Mesenchymal stem cell (in vitro differentiated cells and primary cell): ENCODE data around the gene MIPEP.

ENCODE experiments used
- DNase-seq: peaks from one replicate; pipeline ENCODE4 v3.0.0-alpha.2; 2013
- H2AFZ ChIP-seq: one replicate; pipeline ENCODE4 v1.6.1; 2013; ENCODE audit warnings: low read depth, mild to moderate bottlenecking, control low read depth, inconsistent platforms, low read length, moderate library complexity
- H2AK5ac ChIP-seq: 2 replicates; pipeline ENCODE4 v1.6.1; 2013; ENCODE audit warnings: low read length, moderate library complexity, mild to moderate bottlenecking, inconsistent platforms; ENCODE audit not compliant: severe bottlenecking
- H2BK120ac ChIP-seq: one replicate; pipeline ENCODE4 v1.6.1; 2013; ENCODE audit warnings: low read depth, mild to moderate bottlenecking, inconsistent platforms, low read length, moderate library complexity
- H2BK12ac ChIP-seq, 2 experiments: one replicate each; pipeline ENCODE4 v1.6.1; 2013; ENCODE audit warnings: inconsistent platforms in 2 of 2, low read length in 2 of 2, mild to moderate bottlenecking in 2 of 2, moderate library complexity in 2 of 2, control low read depth in 1 of 2
- H2BK15ac ChIP-seq: one replicate; pipeline ENCODE4 v1.6.1; 2013; ENCODE audit warnings: mild to moderate bottlenecking, low read depth, inconsistent platforms; ENCODE audit not compliant: poor library complexity, severe bottlenecking
- H2BK5ac ChIP-seq: 2 replicates; pipeline ENCODE4 v1.6.1; 2013; ENCODE audit warnings: low read depth, mild to moderate bottlenecking, low read length, control low read depth, inconsistent platforms; ENCODE audit not compliant: poor library complexity, severe bottlenecking
- H3K14ac ChIP-seq, 2 experiments: one replicate each; pipeline ENCODE4 v1.6.1; 2013; ENCODE audit warnings: inconsistent platforms in 2 of 2, low read length in 2 of 2, control low read depth in 1 of 2, mild to moderate bottlenecking in 1 of 2, moderate library complexity in 1 of 2
- H3K18ac ChIP-seq, 2 experiments: one replicate each; pipeline ENCODE4 v1.6.1; 2013; ENCODE audit warnings: inconsistent platforms in 2 of 2, low read length in 2 of 2, control low read depth in 1 of 2, low read depth in 1 of 2, mild to moderate bottlenecking in 1 of 2
- H3K23ac ChIP-seq, 2 experiments: one replicate each; pipeline ENCODE4 v1.6.1; 2013; ENCODE audit warnings: inconsistent platforms in 2 of 2, low read length in 2 of 2, mild to moderate bottlenecking in 2 of 2, moderate library complexity in 2 of 2, control low read depth in 1 of 2
- H3K27ac ChIP-seq: 2 replicates; pipeline ENCODE4 v1.5.1; 2013; ENCODE audit warnings: mild to moderate bottlenecking, moderate library complexity, low read length, control low read depth, inconsistent platforms; ENCODE audit not compliant: poor library complexity, severe bottlenecking
- H3K27me3 ChIP-seq, 2 experiments: 2 replicates each; pipeline versions ENCODE4 v1.6.1 to v1.7.0; 2013; ENCODE audit warnings: low read length in 2 of 2, mild to moderate bottlenecking in 2 of 2, moderate library complexity in 2 of 2, control low read depth in 1 of 2, inconsistent platforms in 1 of 2; ENCODE audit not compliant: control insufficient read depth in 1 of 2, insufficient read depth in 1 of 2
- H3K36me3 ChIP-seq, 2 experiments: 2 replicates each; pipeline versions ENCODE4 v1.6.1 to v1.7.0; 2013; ENCODE audit warnings: low read length in 2 of 2, control low read depth in 1 of 2, inconsistent platforms in 1 of 2, low read depth in 1 of 2, mild to moderate bottlenecking in 1 of 2; ENCODE audit not compliant: insufficient read depth in 2 of 2, control insufficient read depth in 1 of 2
- H3K4ac ChIP-seq, 2 experiments: one replicate each; pipeline ENCODE4 v1.6.1; 2013; ENCODE audit warnings: inconsistent platforms in 2 of 2, low read length in 2 of 2, mild to moderate bottlenecking in 2 of 2, moderate library complexity in 2 of 2, control low read depth in 1 of 2, low read depth in 1 of 2
- H3K4me1 ChIP-seq: 2 replicates; pipeline ENCODE4 v1.6.1; 2013; ENCODE audit warnings: low read depth, low read length, control low read depth; ENCODE audit not compliant: control insufficient read depth, insufficient read depth
- H3K4me2 ChIP-seq: 2 replicates; pipeline ENCODE4 v1.6.1; 2013; ENCODE audit warnings: low read length, mild to moderate bottlenecking, inconsistent platforms; ENCODE audit not compliant: poor library complexity, severe bottlenecking
- H3K4me3 ChIP-seq, 2 experiments: 2 replicates each; pipeline versions ENCODE4 v1.5.1 to v1.7.0; 2013; ENCODE audit warnings: low read length in 2 of 2, mild to moderate bottlenecking in 2 of 2, control low read depth in 1 of 2, low read depth in 1 of 2; ENCODE audit not compliant: insufficient read depth in 1 of 2
- H3K79me1 ChIP-seq: replicated peaks from 2 replicates; pipeline ENCODE4 v1.6.1; 2013; ENCODE audit warnings: mild to moderate bottlenecking, control low read depth, low read length, inconsistent platforms; ENCODE audit not compliant: poor library complexity, severe bottlenecking
- H3K9ac ChIP-seq: 2 replicates; pipeline ENCODE4 v1.7.0; 2013; ENCODE audit warnings: mild to moderate bottlenecking, low read length, moderate library complexity
- H3K9me3 ChIP-seq: 2 replicates; pipeline ENCODE4 v1.7.0; 2013; ENCODE audit warnings: mild to moderate bottlenecking, low read length; ENCODE audit not compliant: control insufficient read depth
- H4K8ac ChIP-seq: one replicate; pipeline ENCODE4 v1.6.1; 2013; ENCODE audit warnings: inconsistent platforms, mild to moderate bottlenecking, low read length, moderate library complexity
- H4K91ac ChIP-seq: one replicate; pipeline ENCODE4 v1.6.1; 2013; ENCODE audit warnings: mild to moderate bottlenecking, low read length, inconsistent platforms
- WGBS: methylation state at CpG from one replicate; pipeline ENCODE4 v1.1.7; 2013; ENCODE audit warnings: mixed read lengths; 5-methylcytosine and 5-hydroxymethylcytosine counted together

MIPEP gene

GRCh38 chr13:23813635-23814034 is 75.6 kb downstream of the MIPEP start:
- H4K8ac ChIP-seq = no peak overlapping the region
- no peak overlapping the region for H3K27ac ChIP-seq
- no peak overlapping the region for H2BK12ac ChIP-seq
- no peak overlapping the region for H2BK120ac ChIP-seq
- no peak overlapping the region for H2AFZ ChIP-seq
- no peak overlapping the region for H3K18ac ChIP-seq
- no peak overlapping the region for H2AK5ac ChIP-seq
- no peaks in the 10 kb centered on the region for H3K4me1 ChIP-seq
- H3K14ac ChIP-seq = no peak overlapping the region
- H4K91ac ChIP-seq = no peak overlapping the region
- H3K4ac ChIP-seq = no peak overlapping the region
- H3K4me3 ChIP-seq = no peak overlapping the region
- no peaks in the 10 kb centered on the region for H3K27me3 ChIP-seq
- no peaks in the 10 kb centered on the region for H3K9me3 ChIP-seq
- H3K23ac ChIP-seq = no peak overlapping the region
- no peaks in the 10 kb centered on the region for H3K79me1 ChIP-seq
- DNase-seq = no peak
- H3K4me2 ChIP-seq = no peak overlapping the region
- H3K36me3 ChIP-seq = peaks cover 0 to 6% of the 10 kb centered on the region in 2 experiments
- H2BK15ac ChIP-seq = no peak overlapping the region
- H2BK5ac ChIP-seq = no peak overlapping the region
- 97% methylated on average over 2 of the region's 3 CpGs for WGBS
- H3K9ac ChIP-seq = no peak overlapping the region

GRCh38 chr13:23811366-23812062 is 77.7 kb downstream of the MIPEP start:
- Histone ChIP-seq H3K18ac (no peak overlapping the region), H3K4me2 (no peak overlapping the region), H3K23ac (no peak overlapping the region), H2AK5ac (no peak overlapping the region), H2AFZ (no peak overlapping the region), H3K79me1 (no peaks in the 10 kb centered on the region), H2BK15ac (no peak overlapping the region), H3K4ac (no peak overlapping the region), H3K9ac (no peak overlapping the region), H2BK120ac (no peak overlapping the region), H3K27me3 (no peaks in the 10 kb centered on the region), H3K4me3 (no peak overlapping the region), H4K91ac (no peak overlapping the region), H4K8ac (no peak overlapping the region), H3K9me3 (no peaks in the 10 kb centered on the region), H2BK12ac (no peak overlapping the region), H3K14ac (no peak overlapping the region), H3K4me1 (no peaks in the 10 kb centered on the region), H3K27ac (no peak overlapping the region), H3K36me3 (peaks cover 0 to 4% of the 10 kb centered on the region in 2 experiments), H2BK5ac (no peak overlapping the region)
- no peak for DNase-seq
- 93% methylated on average over 3 of the region's 3 CpGs for WGBS

- H4K8ac ChIP-seq = no peak overlapping the region
- H3K14ac ChIP-seq = no peak overlapping the region
- no peaks in the 10 kb centered on the region for H3K79me1 ChIP-seq
- no peaks in the 10 kb centered on the region for H3K9me3 ChIP-seq
- H3K18ac ChIP-seq = no peak overlapping the region
- DNase-seq = no peak
- H2BK15ac ChIP-seq = no peak overlapping the region
- no peak overlapping the region for H3K4me2 ChIP-seq
- no peak overlapping the region for H2BK12ac ChIP-seq
- no peak overlapping the region for H2BK5ac ChIP-seq
- no peaks in the 10 kb centered on the region for H3K27me3 ChIP-seq
- no peak overlapping the region for H3K27ac ChIP-seq
- no peak overlapping the region for H2AK5ac ChIP-seq
- 64% methylated on average over 4 of the region's 7 CpGs for WGBS
- peaks cover 0 to 5% of the 10 kb centered on the region in 2 experiments for H3K36me3 ChIP-seq
- no peak overlapping the region for H3K4me3 ChIP-seq
- no peak overlapping the region for H2AFZ ChIP-seq
- H2BK120ac ChIP-seq = no peak overlapping the region
- no peak overlapping the region for H3K23ac ChIP-seq
- H4K91ac ChIP-seq = no peak overlapping the region
- no peak overlapping the region for H3K4ac ChIP-seq
- H3K9ac ChIP-seq = no peak overlapping the region
- no peaks in the 10 kb centered on the region for H3K4me1 ChIP-seq
Measured at GRCh38 chr13:23810685-23811240, 78.4 kb downstream of the MIPEP start.

GRCh38 chr13:23808803-23809202 is 80.4 kb downstream of the MIPEP start:
- Histone ChIP-seq H4K91ac (no peak overlapping the region), H2BK120ac (no peak overlapping the region), H3K4me1 (no peaks in the 10 kb centered on the region), H3K79me1 (no peaks in the 10 kb centered on the region), H3K9ac (no peak overlapping the region), H2BK12ac (no peak overlapping the region), H3K4ac (no peak overlapping the region), H3K4me2 (no peak overlapping the region), H3K9me3 (no peaks in the 10 kb centered on the region), H2BK5ac (no peak overlapping the region), H3K27ac (no peak overlapping the region), H2AK5ac (no peak overlapping the region), H2BK15ac (no peak overlapping the region), H3K4me3 (no peak overlapping the region), H3K14ac (no peak overlapping the region), H3K23ac (no peak overlapping the region), H4K8ac (no peak overlapping the region), H2AFZ (no peak overlapping the region), H3K36me3 (peaks cover 0 to 19% of the 10 kb centered on the region in 2 experiments), H3K18ac (no peak overlapping the region), H3K27me3 (no peaks in the 10 kb centered on the region)
- no peak for DNase-seq
- WGBS = 100% methylated on average over 1 of the region's 1 CpG
